ENCODE results near the gene PRRT1.

DNA sequence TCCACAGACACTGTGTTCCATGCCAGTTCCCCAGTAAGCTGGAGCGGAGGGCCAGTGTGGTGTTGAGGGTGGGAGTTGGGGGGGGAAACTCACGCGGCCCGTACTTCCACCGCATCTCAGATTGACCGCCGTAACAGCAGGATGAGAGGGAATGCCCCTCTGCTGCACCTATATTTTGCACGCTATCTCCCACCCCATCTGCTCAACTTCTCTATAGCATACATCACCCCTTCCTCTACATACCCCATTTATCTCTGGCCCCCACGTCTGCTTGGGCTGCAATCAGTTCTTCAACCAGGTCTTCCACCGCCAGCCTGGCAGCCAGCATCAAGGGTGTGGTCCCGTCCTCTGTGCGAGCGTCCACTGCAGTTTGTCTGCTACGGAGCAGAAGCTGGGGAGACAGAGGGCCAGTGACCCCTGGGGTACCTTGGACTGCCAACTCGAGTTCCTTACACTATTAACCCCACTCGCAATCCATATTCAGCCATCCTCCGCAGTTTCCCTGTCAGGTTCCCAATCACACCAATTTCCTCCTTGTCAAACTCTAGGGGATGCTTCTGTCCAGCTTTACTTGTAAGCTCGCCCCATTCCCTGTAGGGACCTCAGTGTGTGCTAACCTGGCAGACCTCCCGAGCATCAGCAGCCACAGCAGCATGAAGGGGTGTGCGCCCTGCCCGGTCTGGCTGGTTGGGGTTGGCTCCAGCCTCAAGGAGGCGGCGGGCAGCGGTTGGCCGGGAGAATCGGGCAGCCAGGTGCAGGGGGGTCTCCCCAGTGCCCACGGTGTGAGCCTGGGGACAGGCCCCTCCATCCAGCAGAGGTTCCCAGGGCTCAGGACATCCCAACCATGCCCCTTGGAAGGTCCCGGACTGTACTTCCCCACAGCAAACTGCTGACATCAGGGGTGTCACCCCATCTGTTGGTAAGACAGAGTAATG is 45.2 kb upstream of the PRRT1 start:
- TF ChIP-seq, protein P1, sequence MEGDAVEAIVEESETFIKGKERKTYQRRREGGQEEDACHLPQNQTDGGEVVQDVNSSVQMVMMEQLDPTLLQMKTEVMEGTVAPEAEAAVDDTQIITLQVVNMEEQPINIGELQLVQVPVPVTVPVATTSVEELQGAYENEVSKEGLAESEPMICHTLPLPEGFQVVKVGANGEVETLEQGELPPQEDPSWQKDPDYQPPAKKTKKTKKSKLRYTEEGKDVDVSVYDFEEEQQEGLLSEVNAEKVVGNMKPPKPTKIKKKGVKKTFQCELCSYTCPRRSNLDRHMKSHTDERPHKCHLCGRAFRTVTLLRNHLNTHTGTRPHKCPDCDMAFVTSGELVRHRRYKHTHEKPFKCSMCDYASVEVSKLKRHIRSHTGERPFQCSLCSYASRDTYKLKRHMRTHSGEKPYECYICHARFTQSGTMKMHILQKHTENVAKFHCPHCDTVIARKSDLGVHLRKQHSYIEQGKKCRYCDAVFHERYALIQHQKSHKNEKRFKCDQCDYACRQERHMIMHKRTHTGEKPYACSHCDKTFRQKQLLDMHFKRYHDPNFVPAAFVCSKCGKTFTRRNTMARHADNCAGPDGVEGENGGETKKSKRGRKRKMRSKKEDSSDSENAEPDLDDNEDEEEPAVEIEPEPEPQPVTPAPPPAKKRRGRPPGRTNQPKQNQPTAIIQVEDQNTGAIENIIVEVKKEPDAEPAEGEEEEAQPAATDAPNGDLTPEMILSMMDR (IDR thresholded peaks at IDR 0.05), result no peak
- TF ChIP-seq POLR2A (IDR thresholded peaks at IDR 0.05), result no peak
